Activated CD4-positive, alpha-beta T cell treated with anti-CD3 and anti-CD28 coated beads for 4 hours (primary cell): ENCODE results near the gene APOBEC3H.
"Not testable (repeated sequence)": the region's sequence is repeated elsewhere in the genome, so short reads cannot be mapped to it uniquely, and the experiment has no call there.

Experiments
- DNase-seq, 2 donors: peaks; one replicate each; pipeline ENCODE4 v3.0.0-alpha.2; 2020

The APOBEC3H gene

DNA sequence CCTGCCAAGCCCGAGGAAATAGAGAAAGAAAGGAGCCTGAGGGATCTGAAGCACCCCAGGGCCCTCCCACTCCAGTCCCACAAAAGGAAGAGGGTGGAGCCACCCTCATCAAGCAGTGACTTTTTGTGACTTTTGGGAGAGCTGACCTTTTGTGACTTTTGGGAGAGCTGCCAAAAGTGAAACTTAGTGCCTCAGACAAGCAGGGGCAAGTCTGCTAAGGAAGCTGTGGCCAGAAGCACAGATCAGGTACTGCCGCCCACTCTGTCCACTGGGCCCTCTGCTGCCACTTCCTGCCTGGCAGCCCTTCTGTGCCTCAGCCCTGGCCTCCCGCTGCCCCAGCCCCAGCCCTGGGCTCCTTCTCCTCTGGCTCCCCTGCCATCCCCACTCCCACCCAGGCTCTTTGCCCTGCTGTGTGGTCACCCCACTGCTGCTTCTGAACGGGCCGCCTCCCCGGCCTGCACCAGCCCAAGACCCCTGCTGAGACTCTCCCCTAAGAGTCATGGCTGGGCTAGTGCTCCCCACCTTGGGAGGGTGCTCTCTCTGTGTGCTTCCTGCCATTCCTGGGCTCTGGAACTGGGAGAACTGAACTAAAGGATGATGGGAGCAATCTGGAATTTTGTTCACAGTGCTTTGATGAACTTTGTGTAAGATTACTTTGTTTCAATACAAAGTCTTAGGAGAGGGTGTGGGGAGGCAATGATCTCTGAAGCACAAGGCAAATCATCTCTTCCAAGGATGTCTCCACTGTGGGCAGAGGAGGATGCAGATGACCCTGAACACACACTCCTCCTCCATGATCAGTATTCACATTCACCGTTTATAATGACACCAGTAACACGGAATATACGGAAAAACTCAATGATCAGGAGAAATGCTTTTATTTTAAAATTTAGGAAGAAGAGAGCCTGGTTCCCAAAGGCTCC, at the start of gene APOBEC3H:
TSS of gene APOBEC3H (plus strand) at position 147 of the 923 bp plus-strand sequence. CDS start 3,035 bp downstream, outside the sequence.
- peak; percentile 36 to 37 for DNase-seq

DNA sequence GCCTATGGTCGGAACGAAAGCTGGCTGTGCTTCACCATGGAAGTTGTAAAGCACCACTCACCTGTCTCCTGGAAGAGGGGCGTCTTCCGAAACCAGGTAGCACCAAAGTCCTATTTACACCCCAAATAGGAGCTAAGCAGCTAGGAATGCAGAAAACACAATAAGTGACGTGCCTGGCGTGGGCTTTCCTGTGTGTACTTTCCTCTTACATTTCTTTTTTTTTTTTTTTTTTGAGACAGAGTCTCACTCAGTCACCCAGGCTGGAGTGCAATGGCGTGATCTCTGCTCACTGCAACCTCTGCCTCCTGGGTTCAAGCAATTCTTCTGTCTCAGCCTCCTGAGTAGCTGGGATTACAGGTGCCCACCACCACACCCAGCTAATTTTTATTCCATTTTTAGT, 47.6 kb upstream of the APOBEC3H start:
- not testable (repeated sequence) for DNase-seq

DNA sequence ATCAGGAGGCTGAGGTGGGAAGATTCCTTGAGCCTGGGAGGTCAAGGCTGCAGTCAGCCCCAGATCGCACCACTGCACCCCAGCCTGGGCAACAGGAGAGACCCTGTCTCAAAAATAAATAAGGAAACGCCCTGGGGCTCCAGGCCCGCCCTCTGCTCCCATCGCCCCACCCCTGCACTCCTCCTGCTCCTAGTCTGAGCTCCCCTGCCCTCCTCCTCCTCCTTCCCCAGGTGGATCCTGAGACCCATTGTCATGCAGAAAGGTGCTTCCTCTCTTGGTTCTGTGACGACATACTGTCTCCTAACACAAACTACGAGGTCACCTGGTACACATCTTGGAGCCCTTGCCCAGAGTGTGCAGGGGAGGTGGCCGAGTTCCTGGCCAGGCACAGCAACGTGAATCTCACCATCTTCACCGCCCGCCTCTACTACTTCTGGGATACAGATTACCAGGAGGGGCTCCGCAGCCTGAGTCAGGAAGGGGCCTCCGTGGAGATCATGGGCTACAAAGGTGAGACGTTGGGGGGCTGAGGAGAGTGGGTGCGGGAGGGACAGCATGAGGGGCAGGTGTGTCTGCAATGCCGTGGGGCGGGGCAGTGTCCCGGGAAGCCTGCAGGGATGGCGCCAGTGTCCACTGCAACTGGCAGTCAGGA, 45.1 kb upstream of the APOBEC3H start:
- DNase-seq = not testable (repeated sequence)

DNA sequence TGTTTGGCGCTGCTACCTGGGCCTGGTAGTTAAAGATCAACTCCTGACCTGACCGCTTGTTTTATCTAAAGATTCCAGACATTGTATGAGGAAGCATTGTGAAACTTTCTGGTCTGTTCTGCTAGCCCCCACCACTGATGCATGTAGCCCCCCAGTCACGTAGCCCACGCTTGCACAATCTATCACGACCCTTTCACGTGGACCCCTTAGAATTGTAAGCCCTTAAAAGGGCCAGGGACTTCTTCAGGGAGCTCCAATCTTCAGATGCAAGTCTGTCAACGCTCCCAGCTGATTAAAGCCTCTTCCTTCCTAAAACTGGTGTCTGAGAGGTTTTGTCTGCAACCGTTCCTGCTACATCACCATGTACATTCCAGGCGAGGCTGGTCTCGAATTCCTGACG, 41.4 kb upstream of the APOBEC3H start:
- DNase-seq = no peak

DNA sequence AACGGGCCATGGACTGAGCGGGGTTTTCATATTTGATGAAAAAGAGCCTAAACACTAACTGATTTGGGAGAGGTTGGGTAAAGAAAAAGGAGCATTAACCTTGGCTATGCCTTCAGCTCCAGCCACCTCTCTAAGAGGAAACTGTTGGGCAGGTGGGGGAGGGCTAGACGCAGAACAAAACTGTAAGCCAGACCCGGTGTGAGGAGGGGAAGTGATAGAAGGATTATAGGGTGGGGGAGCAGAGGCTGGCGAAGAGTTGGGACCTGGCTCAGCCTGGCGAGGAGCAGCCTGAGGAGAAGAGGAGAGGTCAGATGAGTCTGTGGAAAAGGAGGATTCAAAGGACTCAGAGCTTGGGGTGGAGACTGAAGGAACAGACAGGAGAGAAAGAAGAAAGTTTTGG, 35.8 kb upstream of the APOBEC3H start:
- DNase-seq = not testable (repeated sequence)

DNA sequence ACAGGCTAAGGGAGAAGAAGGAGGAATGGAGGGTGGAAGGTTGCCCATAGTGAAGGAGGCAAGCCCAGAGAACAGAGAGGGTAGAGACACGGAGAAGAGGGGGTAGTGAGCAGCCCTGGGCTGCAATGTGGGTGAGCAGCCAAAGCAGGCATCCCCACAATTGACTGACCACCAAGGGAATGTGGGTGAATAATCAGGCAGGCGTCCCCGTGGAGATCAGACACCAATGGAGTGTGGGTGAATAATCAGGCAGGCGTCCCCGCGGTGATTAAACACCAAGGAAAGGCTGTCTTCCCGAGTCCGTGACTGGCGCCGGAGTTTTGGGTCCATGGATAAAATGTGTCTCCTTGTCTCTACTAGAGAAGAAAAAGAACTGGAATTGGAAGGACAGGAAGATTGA, 35.1 kb upstream of the APOBEC3H start:
- not testable (repeated sequence) for DNase-seq

DNA sequence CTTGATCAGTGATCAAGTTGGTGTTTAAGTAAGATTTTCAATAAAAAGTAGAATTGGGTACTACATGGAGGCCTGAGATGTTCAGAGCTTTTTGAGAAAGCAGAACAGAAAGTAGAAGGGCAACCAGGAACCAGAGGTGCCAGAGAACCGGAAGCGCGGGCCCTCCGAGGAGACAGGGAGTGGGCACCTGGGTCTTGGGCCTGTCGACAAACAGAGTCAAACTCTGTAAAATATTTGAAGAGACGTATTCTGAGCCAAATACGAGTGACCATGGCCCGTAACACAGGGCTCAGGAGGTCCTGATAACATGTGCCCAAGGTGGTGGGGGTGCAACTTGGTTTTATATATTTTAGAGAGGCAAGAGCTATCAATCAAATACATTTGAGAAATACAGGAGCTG, 33.1 kb upstream of the APOBEC3H start:
- DNase-seq = not testable (repeated sequence)

DNA sequence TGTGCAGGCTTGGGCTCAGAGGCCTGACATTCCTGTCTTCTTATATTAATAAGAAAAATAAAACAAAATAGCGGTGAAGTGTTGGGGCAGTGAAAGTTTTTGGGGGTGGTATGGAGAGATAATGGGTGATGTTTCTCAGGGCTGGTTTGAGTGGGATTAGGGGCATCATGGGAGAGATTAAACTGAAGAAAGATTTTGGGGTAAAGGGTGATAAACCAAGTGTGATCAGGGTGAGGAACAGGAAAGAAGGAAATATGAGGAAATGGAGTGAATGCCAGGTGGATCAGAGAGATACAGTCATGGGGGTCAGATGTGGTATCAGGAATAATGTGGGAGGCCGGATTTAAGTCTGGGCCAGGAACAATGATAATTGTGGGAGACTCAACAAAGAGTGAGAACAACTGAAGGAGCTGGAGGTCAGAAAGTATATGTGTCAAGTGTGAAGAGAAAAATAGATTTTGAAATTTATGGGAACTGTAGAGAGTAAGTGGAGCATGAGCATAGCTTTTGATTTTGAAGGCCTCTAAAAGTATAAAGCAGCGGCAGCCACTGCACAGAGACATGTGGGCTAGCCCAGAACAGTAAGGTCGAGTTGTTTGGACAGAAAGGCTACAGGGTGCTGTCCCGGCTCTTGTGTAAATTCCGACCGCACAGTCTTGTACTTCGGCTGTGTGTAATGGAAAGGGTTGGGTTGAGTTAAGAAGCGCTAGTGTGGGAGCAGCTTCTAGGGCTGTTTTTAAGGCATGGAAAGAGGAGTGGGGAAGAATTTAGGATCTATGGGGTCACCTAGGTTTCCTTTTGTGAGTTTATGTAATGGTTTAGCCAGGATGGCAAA, 30.4 kb upstream of the APOBEC3H start:
- DNase-seq = not testable (repeated sequence)

DNA sequence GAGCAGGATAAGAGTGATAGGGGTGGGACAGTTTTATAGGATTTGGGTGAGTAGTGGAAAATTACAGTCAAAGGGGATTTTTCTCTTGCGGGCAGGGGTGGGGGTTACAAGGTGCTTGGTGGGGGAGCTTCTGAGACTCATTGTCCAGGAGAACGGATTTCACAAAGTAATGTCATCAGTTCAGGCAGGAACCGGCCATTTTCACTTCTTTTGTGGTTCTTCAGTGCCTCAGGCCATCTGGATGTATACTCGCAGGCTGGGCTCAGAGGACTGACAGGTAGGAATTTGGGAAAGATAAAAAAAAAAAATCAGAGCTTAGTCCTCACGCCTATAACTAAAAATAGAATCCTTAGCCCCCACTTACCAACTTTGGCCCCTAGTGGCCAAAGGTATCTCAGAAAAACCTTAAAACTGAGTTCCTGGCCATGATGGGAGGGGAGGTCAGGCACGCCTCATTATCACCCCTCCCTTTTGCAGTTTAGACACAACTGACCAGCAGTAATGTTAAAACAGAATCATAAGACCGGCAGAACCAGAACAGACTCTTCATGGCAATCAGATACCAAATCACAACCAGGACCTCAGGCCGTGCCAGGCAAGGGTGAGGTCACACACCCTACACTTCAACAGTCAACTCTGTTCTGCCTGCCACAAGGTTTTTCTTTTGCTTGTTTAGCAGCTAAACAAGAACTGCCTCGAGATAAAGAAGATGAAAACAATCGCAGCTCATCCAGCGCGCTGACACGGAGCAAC, 28.8 kb upstream of the APOBEC3H start:
- no peak for DNase-seq

DNA sequence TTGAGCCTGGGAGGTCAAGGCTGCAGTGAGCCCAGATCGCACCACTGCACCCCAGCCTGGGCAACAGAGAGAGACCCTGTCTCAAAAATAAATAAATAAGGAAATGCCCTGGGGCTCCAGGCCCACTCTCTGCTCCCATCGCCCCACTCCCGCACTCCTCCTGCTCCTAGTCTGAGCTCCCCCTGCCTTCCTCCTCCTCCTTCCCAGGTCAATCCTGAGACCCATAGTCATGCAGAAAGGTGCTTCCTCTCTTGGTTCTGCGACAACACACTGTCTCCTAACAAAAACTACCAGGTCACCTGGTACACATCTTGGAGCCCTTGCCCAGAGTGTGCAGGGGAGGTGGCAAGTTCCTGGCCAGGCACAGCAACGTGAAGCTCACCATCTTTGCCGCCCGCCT, 26.9 kb upstream of the APOBEC3H start:
- DNase-seq = no peak

DNA sequence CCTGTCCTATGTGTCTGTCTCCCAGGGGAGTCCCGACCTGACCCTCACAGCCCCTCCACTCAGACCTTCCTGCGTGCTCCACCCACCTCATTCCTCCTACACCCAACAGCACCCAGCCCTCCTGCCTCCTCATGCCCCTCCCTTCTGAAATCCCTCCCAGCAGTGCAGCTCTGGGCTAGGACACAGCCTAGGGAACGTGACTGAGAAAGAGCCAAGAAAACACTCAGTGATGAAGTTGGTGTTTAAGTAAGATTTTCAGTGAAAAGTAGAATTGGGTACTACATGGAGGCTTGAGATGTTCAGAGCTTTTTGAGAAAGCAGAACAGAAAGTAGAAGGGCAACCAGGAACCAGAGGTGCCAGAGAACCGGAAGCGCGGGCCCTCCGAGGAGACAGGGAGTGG, 24.5 kb upstream of the APOBEC3H start:
- DNase-seq = not testable (repeated sequence)

DNA sequence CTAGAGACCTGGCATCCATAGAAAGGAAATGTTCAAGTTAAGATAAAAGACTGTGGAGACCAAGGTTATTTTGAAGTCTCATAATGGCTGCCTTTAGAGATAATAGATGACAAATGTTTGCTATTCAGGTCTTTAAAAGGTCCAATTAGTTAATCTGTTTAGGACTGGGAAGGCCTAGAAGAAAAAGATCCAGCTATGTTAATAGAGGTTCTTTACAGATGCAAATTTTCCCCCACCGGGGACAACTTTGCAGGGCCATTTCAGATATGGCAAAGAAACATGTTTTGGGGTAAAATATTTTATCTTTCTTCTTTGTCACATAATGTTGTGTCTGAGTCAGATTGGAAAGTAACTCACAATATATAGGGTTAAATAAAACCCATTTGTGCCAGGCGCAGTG, 23.1 kb upstream of the APOBEC3H start:
- no peak for DNase-seq

DNA sequence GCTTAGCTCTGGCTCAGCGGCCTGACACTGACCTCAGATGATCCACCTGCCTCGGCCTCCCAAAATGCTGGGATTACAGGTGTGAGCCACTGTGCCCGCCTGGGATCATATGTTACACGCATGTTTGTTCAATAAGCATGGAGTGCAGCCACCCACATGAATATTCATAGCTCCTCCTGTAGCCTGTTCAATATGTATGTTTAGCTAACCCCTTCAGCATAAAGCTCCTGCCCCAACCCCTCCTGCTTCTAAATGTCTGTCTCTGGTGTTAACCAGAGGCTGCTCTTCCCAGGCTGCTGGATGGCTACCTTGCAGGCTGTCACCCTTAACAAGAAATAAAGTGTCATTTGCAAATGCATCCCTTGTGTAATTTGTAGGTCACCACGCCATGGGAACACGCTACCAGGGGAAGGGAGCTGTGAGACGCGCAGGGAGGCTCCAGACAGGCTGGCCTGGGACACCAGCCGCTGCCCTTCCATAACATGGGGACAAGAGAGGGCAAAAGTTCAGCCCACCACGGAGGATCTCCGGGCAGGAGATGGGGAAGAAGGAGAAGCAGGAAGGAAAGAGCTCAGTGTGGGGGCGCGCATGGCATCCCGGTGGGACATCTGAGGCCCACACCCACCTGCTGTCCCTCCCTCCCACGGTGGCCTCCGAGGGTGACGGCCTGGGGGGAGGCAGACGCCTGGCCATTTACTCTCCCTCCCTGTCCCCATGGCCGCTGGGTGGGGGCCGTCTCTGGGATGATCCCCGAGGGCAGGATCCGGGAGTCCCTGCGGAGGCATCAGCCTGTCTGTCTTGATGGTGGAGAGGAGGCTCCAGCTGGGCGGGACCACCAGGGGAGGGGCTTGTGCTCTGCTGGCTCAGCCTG, 20.7 kb upstream of the APOBEC3H start:
- DNase-seq = not testable (repeated sequence)

DNA sequence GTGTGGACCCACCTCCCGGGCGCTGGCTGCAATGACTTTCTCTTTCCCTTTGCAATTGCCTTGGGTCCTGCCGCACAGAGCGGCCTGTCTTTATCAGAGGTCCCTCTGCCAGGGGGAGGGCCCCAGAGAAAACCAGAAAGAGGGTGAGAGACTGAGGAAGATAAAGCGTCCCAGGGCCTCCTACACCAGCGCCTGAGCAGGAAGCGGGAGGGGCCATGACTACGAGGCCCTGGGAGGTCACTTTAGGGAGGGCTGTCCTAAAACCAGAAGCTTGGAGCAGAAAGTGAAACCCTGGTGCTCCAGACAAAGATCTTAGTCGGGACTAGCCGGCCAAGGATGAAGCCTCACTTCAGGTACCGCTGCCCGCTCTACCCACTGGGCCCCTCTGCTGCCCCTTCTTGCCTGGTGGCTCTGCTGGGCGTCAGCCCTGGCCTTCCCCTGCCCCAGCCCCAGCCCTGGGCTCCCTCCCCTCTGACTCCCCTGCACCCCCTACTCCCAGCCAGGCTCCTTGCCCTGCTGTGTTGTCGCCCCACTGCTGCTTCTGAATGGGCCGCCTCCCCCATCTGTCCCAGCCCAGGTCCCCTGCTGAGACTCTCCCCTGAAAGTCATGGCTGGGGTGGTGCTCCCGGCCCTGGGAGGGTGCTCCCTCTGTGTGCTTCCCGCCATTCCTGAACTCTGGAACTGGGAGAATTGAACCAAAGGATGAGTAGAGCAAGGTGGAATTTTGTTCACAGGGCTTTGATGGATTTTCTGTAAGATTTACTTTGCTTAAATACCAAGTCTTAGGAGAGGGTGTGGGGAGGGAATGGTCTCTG, 19.8 kb upstream of the APOBEC3H start, which contains the start of gene APOBEC3G:
TSS of gene APOBEC3G (plus strand) at position 250 of the 815 bp plus-strand sequence. CDS start at position 337, 87 bp downstream.
- peak; percentile 43 to 53 for DNase-seq

DNA sequence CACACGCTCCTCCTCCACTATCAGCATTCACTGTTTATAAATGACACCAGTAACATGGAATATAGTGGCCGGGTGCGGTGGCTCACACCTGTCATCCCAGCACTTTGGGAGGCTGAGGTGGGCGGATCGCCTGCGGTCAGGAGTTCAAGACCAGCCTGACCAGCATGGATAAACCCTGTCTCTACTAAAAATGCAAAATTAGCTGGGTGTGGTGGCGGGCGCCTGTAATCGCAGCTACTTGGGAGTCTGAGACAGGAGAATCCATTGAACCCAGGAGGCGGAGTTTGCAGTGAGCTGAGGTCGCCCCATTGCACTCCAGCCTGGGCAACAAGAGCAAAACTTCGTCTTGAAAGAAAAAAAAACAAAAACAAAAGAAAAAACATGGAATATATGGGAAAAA, 19.1 kb upstream of the APOBEC3H start:
- DNase-seq = not testable (repeated sequence)

DNA sequence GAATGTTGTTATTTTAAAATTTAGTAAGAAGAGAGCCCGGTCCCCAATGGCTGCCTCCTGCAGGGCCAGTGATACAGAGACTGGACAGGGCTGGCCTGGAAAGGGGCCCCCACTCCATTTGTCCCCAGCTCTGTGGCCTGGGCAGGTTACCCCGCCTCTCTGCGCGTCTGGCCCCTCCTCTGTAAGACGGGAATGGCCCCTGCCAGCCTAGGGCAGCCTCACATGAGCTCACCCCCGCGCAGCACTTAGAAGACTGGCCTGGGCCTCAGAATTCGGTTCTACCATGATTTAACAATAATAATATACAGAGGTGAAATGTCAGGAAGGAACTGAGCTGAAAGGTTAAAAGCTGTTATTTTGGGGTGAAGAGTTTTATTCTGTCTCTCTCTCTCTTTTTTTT, 18.7 kb upstream of the APOBEC3H start:
- no peak for DNase-seq

DNA sequence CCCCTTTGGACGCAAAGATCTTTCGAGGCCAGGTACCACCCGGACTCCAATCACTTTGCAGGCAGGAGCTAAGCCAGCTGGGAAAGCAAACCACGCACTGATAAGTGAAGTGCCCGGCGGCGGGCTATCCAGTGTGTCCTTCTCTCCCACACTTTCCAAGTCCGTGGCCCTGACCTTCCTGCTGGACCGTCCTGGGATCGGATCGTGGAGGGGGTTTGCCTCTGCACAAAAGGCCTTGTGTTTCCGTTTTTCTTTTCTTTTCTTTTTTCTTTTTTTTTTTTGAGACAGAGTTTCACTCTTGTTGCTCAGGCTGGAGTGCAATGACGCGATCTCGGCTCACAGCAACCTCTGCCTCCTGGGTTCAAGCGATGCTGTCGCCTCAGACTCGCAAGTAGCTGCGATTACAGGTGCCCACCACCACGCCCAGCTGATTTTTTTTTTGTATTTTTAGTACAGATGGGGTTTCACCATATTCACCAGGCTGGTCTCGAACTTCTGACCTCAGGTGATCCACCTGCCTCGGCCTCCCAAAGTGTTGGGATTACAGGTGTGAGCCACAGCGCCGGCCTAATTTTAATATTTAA, 17.9 kb upstream of the APOBEC3H start:
- DNase-seq = not testable (repeated sequence)

DNA sequence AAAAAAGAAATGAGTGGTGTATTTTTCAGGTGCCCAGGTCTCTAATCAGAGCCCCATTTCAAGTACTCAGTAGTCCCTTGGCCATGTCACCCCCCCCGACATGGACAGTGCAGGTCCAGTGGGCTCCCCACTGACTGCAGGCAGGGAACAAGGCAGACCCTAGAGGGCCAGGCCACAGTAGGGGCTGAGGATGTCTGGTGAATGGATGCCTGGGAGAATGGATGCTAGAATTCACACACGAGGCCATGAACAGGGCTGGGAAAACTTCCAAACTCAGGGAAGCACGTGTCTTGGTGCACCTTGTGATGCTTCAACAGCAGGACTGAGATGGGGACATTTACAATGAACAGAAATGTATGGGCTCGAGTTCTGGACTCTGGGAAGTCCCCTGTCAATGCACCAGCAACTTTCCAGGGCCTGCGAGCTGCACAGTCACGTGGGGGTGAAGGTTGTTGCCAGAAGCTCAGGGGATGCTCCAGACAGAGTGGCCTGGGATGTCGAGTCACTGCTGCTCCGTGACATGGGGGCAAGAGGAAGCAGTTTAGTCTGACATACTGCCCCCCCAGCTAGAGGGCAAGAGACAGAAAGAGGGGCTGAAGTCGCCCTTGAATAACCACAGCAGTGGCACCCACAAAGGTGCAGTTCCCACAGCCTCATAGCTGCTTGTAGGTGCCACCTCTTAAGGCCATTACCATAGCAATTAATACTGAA, 16.8 kb upstream of the APOBEC3H start:
- no peak for DNase-seq

DNA sequence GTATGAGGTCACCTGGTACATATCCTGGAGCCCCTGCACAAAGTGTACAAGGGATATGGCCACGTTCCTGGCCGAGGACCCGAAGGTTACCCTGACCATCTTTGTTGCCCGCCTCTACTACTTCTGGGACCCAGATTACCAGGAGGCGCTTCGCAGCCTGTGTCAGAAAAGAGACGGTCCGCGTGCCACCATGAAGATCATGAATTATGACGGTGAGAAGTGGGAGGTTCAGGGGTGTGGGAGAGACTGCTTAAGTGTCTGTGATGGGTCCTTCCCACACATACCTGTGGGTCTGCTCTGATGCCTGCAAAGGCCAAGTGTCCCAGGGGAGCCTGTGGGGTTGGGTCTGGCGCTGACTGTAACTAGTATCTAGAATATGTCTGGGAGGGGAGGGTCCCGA, 16.0 kb upstream of the APOBEC3H start:
- DNase-seq = no peak
